NCI-H748 (cell line): Measurements from ENCODE around the gene PARP2.
"Not testable (repeated sequence)": the region's sequence is repeated elsewhere in the genome, so short reads cannot be mapped to it uniquely, and the experiment has no call there.

ENCODE experiments used
- DNase-seq: peaks from one replicate; lab custom pipeline; 2025; ENCODE audit not compliant: unreplicated experiment; lab: John Stamatoyannopoulos, UW

Gene PARP2

GRCh38 chr14:20346713-20347112 is 3.3 kb downstream of the PARP2 start:
- DNase-seq, result no peak

GRCh38 chr14:20347747-20348146 is 4.3 kb downstream of the PARP2 start:
- DNase-seq, result no peak

- no peak for DNase-seq
These were observed 6.8 kb downstream of the PARP2 start for GRCh38 chr14:20350282-20350681.

- DNase-seq, result no peak
These were observed 7.4 kb downstream of the PARP2 start for GRCh38 chr14:20350860-20351259.

GRCh38 chr14:20356422-20356821 is 13.0 kb downstream of the PARP2 start:
- DNase-seq, result no peak

- DNase-seq, result not testable (repeated sequence)
These were observed 15.0 kb downstream of the PARP2 start for GRCh38 chr14:20358474-20358873.

- DNase-seq, result no peak
These were observed 22.5 kb downstream of the PARP2 start for GRCh38 chr14:20365928-20366327.

GRCh38 chr14:20372796-20373195 is 29.4 kb downstream of the PARP2 start:
- DNase-seq, result no peak

- no peak for DNase-seq
These were observed 32.0 kb downstream of the PARP2 start for GRCh38 chr14:20375471-20375870.

- DNase-seq, result no peak
These were observed 32.7 kb downstream of the PARP2 start for GRCh38 chr14:20376071-20376588.

- no peak for DNase-seq
These were observed 33.7 kb downstream of the PARP2 start for GRCh38 chr14:20377171-20377570.

GRCh38 chr14:20379743-20380142 is 36.3 kb downstream of the PARP2 start:
- no peak for DNase-seq

- no peak for DNase-seq
These were observed 37.2 kb downstream of the PARP2 start for GRCh38 chr14:20380681-20381080.

- DNase-seq, result no peak
These were observed 37.9 kb downstream of the PARP2 start for GRCh38 chr14:20381341-20381740.

GRCh38 chr14:20382526-20382925 is 39.1 kb downstream of the PARP2 start:
- no peak for DNase-seq

- DNase-seq, result no peak
These were observed 39.6 kb downstream of the PARP2 start for GRCh38 chr14:20383032-20383431.

GRCh38 chr14:20383636-20384035 is 40.2 kb downstream of the PARP2 start:
- DNase-seq, result no peak

GRCh38 chr14:20384321-20384720 is 40.9 kb downstream of the PARP2 start:
- DNase-seq, result no peak

- DNase-seq, result no peak
These were observed 41.5 kb downstream of the PARP2 start for GRCh38 chr14:20384886-20385285.

- no peak for DNase-seq
These were observed 42.9 kb downstream of the PARP2 start for GRCh38 chr14:20386276-20386855.

GRCh38 chr14:20387576-20387975 is 44.1 kb downstream of the PARP2 start:
- no peak for DNase-seq

GRCh38 chr14:20388159-20388558 is 44.7 kb downstream of the PARP2 start:
- DNase-seq, result no peak

GRCh38 chr14:20391505-20391904 is 48.1 kb downstream of the PARP2 start:
- DNase-seq, result no peak
